WTC11 (cell line): Measurements from ENCODE around the gene REC8. TPM values are rescaled to one million over a fixed set of nuclear protein-coding genes. Genes with fewer than 3 reads are reported as not detected.
"Not testable (repeated sequence)": the region's sequence is repeated elsewhere in the genome, so short reads cannot be mapped to it uniquely, and the experiment has no call there.

Experiments
- ATAC-seq: fragments of 200-7000 bp; cut with Tn5 transposase; 2 replicates; pipeline ENCODE4 v1.10.0; 2021; ENCODE audit warnings: mild to moderate bottlenecking, moderate library complexity
- CTCF ChIA-PET: fragments of 300-600 bp; sonication (Branson Sonifier 250); formaldehyde crosslinking; loops from one replicate; lab custom pipeline; 2021; ENCODE audit warnings: antibody characterized with exemption; lab: Charles Lee
- POLR2A ChIA-PET: fragments of 350-600 bp; sonication (Branson Sonifier 250); formaldehyde crosslinking; loops from one replicate; lab custom pipeline; 2021; ENCODE audit warnings: antibody characterized with exemption; lab: Charles Lee
- DNase-seq: peaks from one replicate; pipeline ENCODE4 v3.0.0; 2021; ENCODE audit warnings: low spot score
- H3K27ac Mint-ChIP-seq: 2 replicates; pipeline ENCODE4 v1.8.0; 2021; ENCODE audit warnings: mixed read lengths
- H3K27me3 Mint-ChIP-seq: 2 replicates; pipeline ENCODE4 v1.8.0; 2021; ENCODE audit warnings: low read depth, mild to moderate bottlenecking, moderate library complexity, mixed read lengths
- H3K36me3 Mint-ChIP-seq: 2 replicates; pipeline ENCODE4 v1.8.0; 2021; ENCODE audit warnings: mixed read lengths
- H3K4me1 Mint-ChIP-seq: 2 replicates; pipeline ENCODE4 v1.8.0; 2022; ENCODE audit warnings: mixed read lengths
- H3K4me3 Mint-ChIP-seq: 2 replicates; pipeline ENCODE4 v1.8.0; 2021; ENCODE audit warnings: mild to moderate bottlenecking, moderate library complexity, mixed read lengths
- H3K9me3 Mint-ChIP-seq: 2 replicates; pipeline ENCODE4 v1.8.0; 2021; ENCODE audit warnings: mixed read lengths
- ATF2 ChIP-seq: sonication (generic); formaldehyde crosslinking; IDR thresholded peaks from 2 replicates; pipeline ENCODE4 v1.8.1; 2022; ENCODE audit warnings: low read depth, missing genetic modification reagents, borderline replicate concordance
- EMX1 ChIP-seq: fragments of 250-450 bp; sonication (Bioruptor Pico); IDR thresholded peaks from 2 replicates; pipeline ENCODE4 v1.8.0; 2021; ENCODE audit warnings: mild to moderate bottlenecking
- FOXP1 ChIP-seq: sonication (generic); formaldehyde crosslinking; IDR thresholded peaks from 2 replicates; pipeline ENCODE4 v1.8.0; 2022; ENCODE audit warnings: missing genetic modification reagents, mild to moderate bottlenecking, moderate library complexity, borderline replicate concordance
- GRHL2 ChIP-seq: fragments of 250-450 bp; sonication (Bioruptor Pico); IDR thresholded peaks from 2 replicates; pipeline ENCODE4 v1.8.0; 2022; ENCODE audit warnings: mild to moderate bottlenecking, moderate library complexity; ENCODE audit not compliant: insufficient replicate concordance, severe bottlenecking
- IRF1 ChIP-seq: sonication (generic); formaldehyde crosslinking; IDR thresholded peaks from 2 replicates; pipeline ENCODE4 v1.8.0; 2023; ENCODE audit warnings: missing genetic modification reagents
- RORB ChIP-seq: fragments of 250-450 bp; sonication (Bioruptor Pico); IDR thresholded peaks from 2 replicates; pipeline ENCODE4 v1.9.0; 2021; ENCODE audit warnings: mild to moderate bottlenecking
- SMAD3 ChIP-seq: sonication (generic); formaldehyde crosslinking; IDR thresholded peaks from 2 replicates; pipeline ENCODE4 v1.8.0; 2022; ENCODE audit warnings: missing genetic modification reagents, mild to moderate bottlenecking, borderline replicate concordance
- total RNA-seq: library from RNA; stranded (reverse); gene quantifications from 3 replicates; pipeline ENCODE4 v1.2.3, GENCODE V29; 2021
- TF ChIP-seq, protein P1 (sequence below): sonication (generic); formaldehyde crosslinking; IDR thresholded peaks from 2 replicates; pipeline ENCODE4 v1.8.0; 2022; ENCODE audit warnings: mild to moderate bottlenecking, missing genetic modification reagents
- TF ChIP-seq, protein P2 (sequence below): sonication (generic); formaldehyde crosslinking; IDR thresholded peaks from 2 replicates; pipeline ENCODE4 v1.8.0; 2022; ENCODE audit warnings: mild to moderate bottlenecking, missing genetic modification reagents
- TF ChIP-seq, protein P3 (sequence below): sonication (generic); formaldehyde crosslinking; IDR thresholded peaks from 2 replicates; pipeline ENCODE4 v1.8.0; 2023; ENCODE audit warnings: missing genetic modification reagents, mild to moderate bottlenecking, borderline replicate concordance
- TF ChIP-seq, protein P4 (sequence below): sonication (generic); formaldehyde crosslinking; IDR thresholded peaks from 2 replicates; pipeline ENCODE4 v1.8.0; 2022; ENCODE audit warnings: missing genetic modification reagents
- TF ChIP-seq, protein P5 (sequence below): sonication (generic); formaldehyde crosslinking; IDR thresholded peaks from 2 replicates; pipeline ENCODE4 v1.8.1; 2022; ENCODE audit warnings: missing genetic modification reagents, borderline replicate concordance
- TF ChIP-seq, protein P6 (sequence below): sonication (generic); formaldehyde crosslinking; IDR thresholded peaks from 2 replicates; pipeline ENCODE4 v1.8.1; 2022; ENCODE audit warnings: low read depth, mild to moderate bottlenecking, moderate library complexity, missing genetic modification reagents, borderline replicate concordance

The REC8 gene
- total RNA-seq, 1 experiment from 2014 or later, result 32.2 TPM

GRCh38 chr14:24216345-24216699, 44.4 kb downstream of the REC8 start (continued):
- TF ChIP-seq SMAD3 (CRISPR knock-in tag), result no peak
- no peak for TF ChIP-seq GRHL2 (CRISPR knock-in tag)

GRCh38 chr14:24216876-24217275, 45.0 kb downstream of the REC8 start:
- POLR2A ChIA-PET, H3K27me3 Mint-ChIP-seq, ATAC-seq, H3K36me3 Mint-ChIP-seq, H3K9me3 Mint-ChIP-seq, H3K4me3 Mint-ChIP-seq, H3K27ac Mint-ChIP-seq, DNase-seq: not testable (repeated sequence)
- H3K4me1 Mint-ChIP-seq, result peaks cover 23% of the 10 kb centered on the region
- CTCF ChIA-PET, result interaction anchor here (1.3 to 2.5 kb wide), 4 partner anchors 25 to 82 kb away, joined by 4 to 31 read pairs (median 7); partner anchors contain the start of genes IPO4, IRF9 and TINF2

- ATAC-seq, result no peak
- Mint-ChIP-seq H3K27ac (no peak overlapping the region), H3K27me3 (no peaks in the 10 kb centered on the region), H3K36me3 (peaks cover 5% of the 10 kb centered on the region), H3K4me3 (no peak overlapping the region), H3K9me3 (no peaks in the 10 kb centered on the region), H3K4me1 (peaks cover 13% of the 10 kb centered on the region)
- ChIA-PET POLR2A (no interaction called here), CTCF (interaction anchor here (1.0 kb wide), 1 partner anchor 23 kb away, joined by 3 read pairs; the partner anchor contains the start of gene TINF2)
- DNase-seq, result no peak
- TF ChIP-seq, protein P1, sequence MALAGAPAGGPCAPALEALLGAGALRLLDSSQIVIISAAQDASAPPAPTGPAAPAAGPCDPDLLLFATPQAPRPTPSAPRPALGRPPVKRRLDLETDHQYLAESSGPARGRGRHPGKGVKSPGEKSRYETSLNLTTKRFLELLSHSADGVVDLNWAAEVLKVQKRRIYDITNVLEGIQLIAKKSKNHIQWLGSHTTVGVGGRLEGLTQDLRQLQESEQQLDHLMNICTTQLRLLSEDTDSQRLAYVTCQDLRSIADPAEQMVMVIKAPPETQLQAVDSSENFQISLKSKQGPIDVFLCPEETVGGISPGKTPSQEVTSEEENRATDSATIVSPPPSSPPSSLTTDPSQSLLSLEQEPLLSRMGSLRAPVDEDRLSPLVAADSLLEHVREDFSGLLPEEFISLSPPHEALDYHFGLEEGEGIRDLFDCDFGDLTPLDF (CRISPR knock-in tag), result no peak
- TF ChIP-seq, protein P2, sequence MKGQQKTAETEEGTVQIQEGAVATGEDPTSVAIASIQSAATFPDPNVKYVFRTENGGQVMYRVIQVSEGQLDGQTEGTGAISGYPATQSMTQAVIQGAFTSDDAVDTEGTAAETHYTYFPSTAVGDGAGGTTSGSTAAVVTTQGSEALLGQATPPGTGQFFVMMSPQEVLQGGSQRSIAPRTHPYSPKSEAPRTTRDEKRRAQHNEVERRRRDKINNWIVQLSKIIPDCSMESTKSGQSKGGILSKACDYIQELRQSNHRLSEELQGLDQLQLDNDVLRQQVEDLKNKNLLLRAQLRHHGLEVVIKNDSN (CRISPR knock-in tag), result no peak
- TF ChIP-seq, protein P3, sequence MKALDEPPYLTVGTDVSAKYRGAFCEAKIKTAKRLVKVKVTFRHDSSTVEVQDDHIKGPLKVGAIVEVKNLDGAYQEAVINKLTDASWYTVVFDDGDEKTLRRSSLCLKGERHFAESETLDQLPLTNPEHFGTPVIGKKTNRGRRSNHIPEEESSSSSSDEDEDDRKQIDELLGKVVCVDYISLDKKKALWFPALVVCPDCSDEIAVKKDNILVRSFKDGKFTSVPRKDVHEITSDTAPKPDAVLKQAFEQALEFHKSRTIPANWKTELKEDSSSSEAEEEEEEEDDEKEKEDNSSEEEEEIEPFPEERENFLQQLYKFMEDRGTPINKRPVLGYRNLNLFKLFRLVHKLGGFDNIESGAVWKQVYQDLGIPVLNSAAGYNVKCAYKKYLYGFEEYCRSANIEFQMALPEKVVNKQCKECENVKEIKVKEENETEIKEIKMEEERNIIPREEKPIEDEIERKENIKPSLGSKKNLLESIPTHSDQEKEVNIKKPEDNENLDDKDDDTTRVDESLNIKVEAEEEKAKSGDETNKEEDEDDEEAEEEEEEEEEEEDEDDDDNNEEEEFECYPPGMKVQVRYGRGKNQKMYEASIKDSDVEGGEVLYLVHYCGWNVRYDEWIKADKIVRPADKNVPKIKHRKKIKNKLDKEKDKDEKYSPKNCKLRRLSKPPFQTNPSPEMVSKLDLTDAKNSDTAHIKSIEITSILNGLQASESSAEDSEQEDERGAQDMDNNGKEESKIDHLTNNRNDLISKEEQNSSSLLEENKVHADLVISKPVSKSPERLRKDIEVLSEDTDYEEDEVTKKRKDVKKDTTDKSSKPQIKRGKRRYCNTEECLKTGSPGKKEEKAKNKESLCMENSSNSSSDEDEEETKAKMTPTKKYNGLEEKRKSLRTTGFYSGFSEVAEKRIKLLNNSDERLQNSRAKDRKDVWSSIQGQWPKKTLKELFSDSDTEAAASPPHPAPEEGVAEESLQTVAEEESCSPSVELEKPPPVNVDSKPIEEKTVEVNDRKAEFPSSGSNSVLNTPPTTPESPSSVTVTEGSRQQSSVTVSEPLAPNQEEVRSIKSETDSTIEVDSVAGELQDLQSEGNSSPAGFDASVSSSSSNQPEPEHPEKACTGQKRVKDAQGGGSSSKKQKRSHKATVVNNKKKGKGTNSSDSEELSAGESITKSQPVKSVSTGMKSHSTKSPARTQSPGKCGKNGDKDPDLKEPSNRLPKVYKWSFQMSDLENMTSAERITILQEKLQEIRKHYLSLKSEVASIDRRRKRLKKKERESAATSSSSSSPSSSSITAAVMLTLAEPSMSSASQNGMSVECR, result no peak
- TF ChIP-seq FOXP1 (CRISPR knock-in tag) (no peak), RORB (CRISPR knock-in tag) (no peak), EMX1 (CRISPR knock-in tag) (no peak), IRF1 (CRISPR knock-in tag) (no peak), ATF2 (CRISPR knock-in tag) (no peak)
- TF ChIP-seq, protein P4, sequence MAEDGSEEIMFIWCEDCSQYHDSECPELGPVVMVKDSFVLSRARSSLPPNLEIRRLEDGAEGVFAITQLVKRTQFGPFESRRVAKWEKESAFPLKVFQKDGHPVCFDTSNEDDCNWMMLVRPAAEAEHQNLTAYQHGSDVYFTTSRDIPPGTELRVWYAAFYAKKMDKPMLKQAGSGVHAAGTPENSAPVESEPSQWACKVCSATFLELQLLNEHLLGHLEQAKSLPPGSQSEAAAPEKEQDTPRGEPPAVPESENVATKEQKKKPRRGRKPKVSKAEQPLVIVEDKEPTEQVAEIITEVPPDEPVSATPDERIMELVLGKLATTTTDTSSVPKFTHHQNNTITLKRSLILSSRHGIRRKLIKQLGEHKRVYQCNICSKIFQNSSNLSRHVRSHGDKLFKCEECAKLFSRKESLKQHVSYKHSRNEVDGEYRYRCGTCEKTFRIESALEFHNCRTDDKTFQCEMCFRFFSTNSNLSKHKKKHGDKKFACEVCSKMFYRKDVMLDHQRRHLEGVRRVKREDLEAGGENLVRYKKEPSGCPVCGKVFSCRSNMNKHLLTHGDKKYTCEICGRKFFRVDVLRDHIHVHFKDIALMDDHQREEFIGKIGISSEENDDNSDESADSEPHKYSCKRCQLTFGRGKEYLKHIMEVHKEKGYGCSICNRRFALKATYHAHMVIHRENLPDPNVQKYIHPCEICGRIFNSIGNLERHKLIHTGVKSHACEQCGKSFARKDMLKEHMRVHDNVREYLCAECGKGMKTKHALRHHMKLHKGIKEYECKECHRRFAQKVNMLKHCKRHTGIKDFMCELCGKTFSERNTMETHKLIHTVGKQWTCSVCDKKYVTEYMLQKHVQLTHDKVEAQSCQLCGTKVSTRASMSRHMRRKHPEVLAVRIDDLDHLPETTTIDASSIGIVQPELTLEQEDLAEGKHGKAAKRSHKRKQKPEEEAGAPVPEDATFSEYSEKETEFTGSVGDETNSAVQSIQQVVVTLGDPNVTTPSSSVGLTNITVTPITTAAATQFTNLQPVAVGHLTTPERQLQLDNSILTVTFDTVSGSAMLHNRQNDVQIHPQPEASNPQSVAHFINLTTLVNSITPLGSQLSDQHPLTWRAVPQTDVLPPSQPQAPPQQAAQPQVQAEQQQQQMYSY, result no peak
- TF ChIP-seq, protein P5, sequence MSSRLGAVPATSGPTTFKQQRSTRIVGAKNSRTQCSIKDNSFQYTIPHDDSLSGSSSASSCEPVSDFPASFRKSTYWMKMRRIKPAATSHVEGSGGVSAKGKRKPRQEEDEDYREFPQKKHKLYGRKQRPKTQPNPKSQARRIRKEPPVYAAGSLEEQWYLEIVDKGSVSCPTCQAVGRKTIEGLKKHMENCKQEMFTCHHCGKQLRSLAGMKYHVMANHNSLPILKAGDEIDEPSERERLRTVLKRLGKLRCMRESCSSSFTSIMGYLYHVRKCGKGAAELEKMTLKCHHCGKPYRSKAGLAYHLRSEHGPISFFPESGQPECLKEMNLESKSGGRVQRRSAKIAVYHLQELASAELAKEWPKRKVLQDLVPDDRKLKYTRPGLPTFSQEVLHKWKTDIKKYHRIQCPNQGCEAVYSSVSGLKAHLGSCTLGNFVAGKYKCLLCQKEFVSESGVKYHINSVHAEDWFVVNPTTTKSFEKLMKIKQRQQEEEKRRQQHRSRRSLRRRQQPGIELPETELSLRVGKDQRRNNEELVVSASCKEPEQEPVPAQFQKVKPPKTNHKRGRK (CRISPR knock-in tag), result no peak
- TF ChIP-seq, protein P6, sequence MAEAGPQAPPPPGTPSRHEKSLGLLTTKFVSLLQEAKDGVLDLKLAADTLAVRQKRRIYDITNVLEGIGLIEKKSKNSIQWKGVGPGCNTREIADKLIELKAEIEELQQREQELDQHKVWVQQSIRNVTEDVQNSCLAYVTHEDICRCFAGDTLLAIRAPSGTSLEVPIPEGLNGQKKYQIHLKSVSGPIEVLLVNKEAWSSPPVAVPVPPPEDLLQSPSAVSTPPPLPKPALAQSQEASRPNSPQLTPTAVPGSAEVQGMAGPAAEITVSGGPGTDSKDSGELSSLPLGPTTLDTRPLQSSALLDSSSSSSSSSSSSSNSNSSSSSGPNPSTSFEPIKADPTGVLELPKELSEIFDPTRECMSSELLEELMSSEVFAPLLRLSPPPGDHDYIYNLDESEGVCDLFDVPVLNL (CRISPR knock-in tag), result no peak
Observed at GRCh38 chr14:24219080-24219479, 47.2 kb downstream of the REC8 start.
